GM12873 (cell line): Measurements from ENCODE around the gene MAD2L1.

Experiments used
- TF ChIP-seq, protein P1 (sequence below): IDR thresholded peaks from 2 replicates; pipeline ENCODE4 v1.5.1; 2012; ENCODE audit warnings: low read depth, mild to moderate bottlenecking, moderate library complexity, low read length, control low read depth; ENCODE audit not compliant: insufficient read depth; ENCODE audit errors: missing control alignments

MAD2L1 gene

DNA sequence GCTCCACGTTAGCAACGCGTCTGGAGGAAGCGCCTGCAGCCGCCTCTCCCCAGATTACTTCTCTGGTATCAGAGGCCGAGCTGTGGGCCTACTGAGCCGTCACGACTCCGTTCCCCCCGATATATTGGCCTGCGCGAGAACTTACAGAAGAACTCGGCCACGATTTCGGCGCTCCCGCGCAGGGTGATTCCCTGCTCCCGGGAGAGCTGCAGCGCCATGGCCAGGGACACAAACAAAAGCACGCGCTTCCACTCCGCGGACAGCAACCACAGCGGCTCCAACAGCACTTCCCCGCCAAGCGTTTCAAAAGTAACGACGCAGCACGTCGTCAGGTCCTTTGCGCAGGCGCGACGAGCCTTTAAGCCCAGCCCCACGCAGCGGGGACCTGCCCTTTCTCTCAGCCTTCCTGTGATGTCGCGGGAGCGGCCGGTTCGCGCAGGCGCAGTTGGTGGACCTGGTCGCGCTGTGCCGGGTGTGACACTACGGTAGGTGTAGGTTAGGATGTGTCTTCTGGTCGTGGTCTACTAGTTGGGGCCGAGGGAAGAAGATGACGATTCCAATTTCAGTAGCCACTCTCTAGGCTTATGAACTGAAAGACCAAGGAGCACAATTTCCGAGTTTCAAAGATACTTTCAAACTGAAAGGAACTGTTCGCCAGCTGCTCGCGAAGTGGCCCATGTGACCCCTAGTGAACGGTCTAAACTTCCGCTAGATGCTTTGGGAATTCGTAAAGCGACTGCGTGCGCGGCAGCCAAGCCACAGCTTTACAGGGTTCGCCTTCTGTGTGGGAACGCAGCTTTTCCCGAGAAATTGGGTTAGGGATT is at the start of gene MAD2L1:
MAD2L1 (minus strand) TSS at position 332 of the 824 bp plus-strand sequence; CDS start at position 218, 114 bp downstream.
- TF ChIP-seq, protein P1, sequence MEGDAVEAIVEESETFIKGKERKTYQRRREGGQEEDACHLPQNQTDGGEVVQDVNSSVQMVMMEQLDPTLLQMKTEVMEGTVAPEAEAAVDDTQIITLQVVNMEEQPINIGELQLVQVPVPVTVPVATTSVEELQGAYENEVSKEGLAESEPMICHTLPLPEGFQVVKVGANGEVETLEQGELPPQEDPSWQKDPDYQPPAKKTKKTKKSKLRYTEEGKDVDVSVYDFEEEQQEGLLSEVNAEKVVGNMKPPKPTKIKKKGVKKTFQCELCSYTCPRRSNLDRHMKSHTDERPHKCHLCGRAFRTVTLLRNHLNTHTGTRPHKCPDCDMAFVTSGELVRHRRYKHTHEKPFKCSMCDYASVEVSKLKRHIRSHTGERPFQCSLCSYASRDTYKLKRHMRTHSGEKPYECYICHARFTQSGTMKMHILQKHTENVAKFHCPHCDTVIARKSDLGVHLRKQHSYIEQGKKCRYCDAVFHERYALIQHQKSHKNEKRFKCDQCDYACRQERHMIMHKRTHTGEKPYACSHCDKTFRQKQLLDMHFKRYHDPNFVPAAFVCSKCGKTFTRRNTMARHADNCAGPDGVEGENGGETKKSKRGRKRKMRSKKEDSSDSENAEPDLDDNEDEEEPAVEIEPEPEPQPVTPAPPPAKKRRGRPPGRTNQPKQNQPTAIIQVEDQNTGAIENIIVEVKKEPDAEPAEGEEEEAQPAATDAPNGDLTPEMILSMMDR, result no peak

DNA sequence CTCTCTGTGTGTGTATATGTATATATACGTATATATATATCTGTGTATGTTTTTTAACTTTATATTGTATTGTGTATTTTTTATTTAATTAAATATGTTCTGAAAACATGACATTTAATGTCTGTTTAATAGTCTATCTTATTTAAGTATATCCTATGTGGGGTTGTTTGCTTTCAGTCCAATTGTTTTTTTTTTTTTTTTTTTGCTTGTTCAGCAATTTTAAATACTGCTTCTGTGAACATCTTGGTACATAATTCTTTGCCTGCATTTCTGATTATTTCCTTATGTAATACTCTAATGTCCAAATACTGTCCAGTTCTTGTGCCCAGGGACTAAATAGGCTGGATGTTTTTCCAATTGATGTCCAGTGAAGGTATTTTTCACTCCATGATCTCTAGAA is 45.1 kb upstream of the MAD2L1 start:
- TF ChIP-seq, protein P1, result no peak

DNA sequence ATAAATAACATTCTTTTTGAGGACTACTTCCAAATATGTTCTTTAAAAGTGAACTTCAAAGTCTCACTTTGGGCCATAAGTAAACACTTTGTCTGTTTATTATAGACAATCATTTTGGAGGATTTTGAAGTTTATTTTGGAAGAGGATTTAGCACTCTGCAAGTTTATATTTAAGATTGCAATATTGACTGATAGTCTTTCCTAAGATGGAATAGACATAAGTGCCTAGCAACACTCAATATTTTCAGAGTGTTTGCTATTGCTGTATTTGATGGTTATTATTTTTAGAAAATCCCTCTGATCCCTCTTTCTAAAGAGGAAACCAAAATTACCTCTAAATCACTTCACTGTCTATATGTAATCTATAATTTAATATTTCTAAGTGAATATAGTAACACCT is 42.8 kb upstream of the MAD2L1 start:
- TF ChIP-seq, protein P1, result no peak

DNA sequence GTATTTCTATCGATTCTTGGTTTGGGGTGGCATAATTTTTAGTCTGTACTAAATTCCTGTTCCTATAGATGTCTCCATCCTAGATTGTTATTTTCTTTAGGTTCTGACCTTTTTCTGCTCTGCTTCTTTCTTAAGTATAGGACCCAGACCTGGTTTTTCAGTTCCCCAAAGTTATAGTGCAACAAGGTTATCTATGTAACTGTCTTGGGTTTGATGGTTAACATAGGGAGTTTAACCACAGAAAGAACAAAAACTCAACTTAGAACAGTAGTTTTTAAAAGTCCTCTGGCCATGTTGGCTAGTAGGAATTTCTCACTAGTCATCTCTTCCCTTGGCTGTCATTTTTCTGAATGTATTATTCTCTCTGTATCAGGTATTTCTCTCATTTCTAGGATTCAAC is 38.8 kb upstream of the MAD2L1 start:
- TF ChIP-seq, protein P1, result no peak

DNA sequence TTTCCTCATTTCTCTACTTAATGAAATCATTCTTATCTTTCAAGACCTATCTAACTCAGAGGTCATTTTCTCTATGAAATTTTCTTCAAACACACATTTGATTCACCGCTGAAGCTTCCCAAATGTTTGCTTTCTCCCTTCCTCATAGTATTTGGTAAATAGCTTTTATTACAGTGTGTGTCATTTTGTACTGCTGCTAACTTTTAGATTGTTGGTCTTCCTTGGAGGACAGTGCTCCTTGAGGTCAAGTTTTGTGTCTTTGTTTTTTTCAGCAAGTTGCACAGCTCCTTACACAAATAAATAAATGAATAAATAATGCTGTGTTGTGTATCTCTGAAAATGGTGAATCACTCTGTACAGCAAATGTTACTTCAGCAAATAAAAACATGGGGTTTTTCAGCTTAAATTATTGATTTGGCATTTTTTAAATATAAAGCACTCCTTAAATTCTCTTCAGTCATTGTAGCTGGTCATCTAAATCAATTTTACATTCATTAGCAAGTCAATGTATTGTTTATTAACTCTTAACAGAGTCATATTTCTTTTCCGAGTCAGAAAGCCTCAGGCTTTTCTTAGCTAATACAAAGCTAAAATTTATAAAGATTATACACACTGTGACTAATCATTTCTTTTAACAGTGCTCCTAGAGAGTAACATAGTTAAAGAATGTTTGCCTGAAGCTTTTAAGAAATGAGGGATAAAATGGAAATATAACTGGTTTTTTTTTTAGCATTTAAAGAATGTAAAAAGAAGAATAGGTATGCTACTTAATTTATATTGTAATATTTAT is 30.1 kb upstream of the MAD2L1 start:
- TF ChIP-seq, protein P1, result no peak

DNA sequence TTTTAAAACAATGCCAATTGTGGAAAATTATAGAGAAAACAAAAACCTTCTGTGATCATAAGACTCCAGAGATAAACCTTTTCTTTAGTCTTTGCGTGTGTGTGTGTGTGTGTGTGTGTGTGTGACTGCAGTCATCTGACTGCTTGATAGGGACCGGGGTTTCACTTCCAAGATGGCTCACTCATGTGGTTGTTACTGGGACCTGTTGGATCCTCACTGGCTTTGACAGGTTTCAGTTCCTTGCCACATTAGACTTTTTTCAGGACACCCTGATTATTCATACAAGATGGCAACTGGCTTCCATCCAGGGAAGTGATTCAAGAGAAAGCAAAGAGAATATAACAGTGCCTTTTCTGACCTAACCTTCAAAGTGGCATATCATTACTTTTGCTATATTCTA is 21.9 kb upstream of the MAD2L1 start:
- TF ChIP-seq, protein P1, result no peak

DNA sequence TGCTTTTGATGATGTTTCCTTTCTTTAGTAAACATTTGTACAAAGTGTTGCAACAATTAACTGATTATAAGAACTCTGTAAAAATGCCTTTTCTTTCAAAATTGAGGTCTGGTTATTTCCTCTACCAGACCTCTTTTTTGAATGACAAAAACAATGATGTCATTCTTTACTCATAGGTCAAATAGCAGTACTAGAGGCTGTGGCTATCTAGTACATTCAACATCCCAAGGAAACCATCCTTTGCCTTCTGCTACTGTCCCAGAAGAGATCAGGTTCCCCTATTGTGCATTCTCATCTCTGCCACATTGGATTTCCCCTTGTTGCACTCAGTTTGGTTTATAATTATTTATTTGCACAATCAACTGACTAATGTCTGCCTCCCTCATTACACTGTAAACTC is 19.1 kb upstream of the MAD2L1 start:
- TF ChIP-seq, protein P1, result no peak
